UCSD-AML1 (cell line): ENCODE results near the gene INHBB.

Experiments used
- DNase-seq: peaks from one replicate; lab custom pipeline; 2025; ENCODE audit not compliant: unreplicated experiment; lab: John Stamatoyannopoulos, UW

INHBB gene

GRCh38 chr2:120395221-120396012 is 49.5 kb downstream of the INHBB start:
- DNase-seq: no peak

GRCh38 chr2:120396013-120396860 is 50.3 kb downstream of the INHBB start:
- DNase-seq: no peak

DNA sequence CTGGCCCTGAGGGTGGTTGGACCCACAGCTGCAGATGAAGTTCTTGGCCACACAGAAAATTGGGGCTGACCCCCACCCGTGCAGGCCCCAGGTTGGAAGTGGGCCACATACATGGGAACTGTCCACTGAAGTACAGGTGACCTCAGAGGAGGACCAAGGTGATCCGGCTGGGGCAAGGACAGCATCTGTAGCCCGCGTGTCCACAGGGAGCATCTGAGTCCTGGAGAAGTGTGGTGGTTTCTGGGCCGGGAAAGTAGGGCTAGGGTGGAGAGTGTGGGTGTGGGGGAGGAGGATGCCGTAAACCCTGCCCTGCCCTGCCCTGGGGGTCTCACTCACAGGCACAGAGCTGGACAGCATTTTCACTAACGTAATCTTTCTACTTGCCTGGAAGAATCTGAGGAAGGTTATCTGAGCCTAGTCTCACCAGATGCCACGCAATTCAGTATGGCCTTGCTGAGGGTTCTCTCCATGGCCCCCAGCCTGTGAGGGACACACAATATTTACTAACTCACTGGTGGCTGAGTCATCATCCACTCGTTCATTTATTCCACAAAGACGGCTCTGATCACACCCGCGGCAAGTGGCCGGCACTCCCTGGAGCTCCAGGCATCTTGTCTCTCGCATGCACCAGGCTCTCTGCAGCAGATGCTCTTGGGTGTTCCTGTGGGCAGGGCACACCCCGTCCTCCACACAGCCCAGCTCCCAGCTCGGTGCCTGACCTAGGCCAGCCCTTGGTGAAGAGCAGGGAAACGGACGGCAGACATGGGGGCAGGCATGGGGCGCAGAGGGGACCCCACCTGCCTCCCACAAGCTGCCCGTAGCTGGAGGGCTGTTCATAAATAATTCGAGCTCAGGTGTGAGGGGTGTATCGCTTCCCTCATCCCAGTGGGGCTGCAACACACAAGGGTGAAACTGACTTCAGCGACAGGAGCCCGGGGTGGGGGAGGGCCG is 51.2 kb downstream of the INHBB start:
- DNase-seq: no peak

- no peak for DNase-seq
Observed at GRCh38 chr2:120398051-120398995, 52.4 kb downstream of the INHBB start.

GRCh38 chr2:120398996-120399888 is 53.3 kb downstream of the INHBB start:
- DNase-seq: no peak

- no peak for DNase-seq
Observed at GRCh38 chr2:120399889-120400240, 53.9 kb downstream of the INHBB start.

DNA sequence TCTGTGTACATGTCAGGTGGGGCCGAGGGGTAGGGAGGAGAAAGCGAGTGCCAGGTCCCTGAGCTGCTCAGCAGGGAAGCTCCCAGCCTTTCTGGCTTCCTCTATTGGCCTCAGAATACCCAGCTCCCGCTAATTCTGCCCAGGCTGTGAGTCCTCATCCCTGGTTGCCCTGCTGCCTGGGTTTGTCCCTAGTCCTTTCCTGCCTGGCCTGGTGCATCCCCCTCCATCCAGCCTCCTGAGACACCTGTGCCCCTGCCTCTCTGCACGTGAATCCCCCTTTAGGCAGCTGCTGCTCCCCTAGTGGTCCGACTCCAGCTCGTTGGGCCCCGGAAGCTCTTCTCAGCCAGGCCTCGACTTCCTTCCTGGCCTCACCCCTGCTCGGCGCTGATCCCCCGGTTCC is 54.6 kb downstream of the INHBB start:
- no peak for DNase-seq
